Peyer's patch (tissue), 4 donors: Measurements from ENCODE around the gene ATG7. TPM values are rescaled to one million over a fixed set of nuclear protein-coding genes. Genes with fewer than 3 reads are reported as not detected.

Experiments
- DNase-seq, 3 donors: peaks; one replicate each; pipeline ENCODE4 v3.0.0-alpha.2; 2017 to 2019
- H3K27ac ChIP-seq, 4 donors: fragments of 200-600 bp; sonication (generic); one replicate each; pipeline ENCODE4 v1.5.1; 2016 to 2019
- H3K27me3 ChIP-seq, 2 donors: fragments of 200-600 bp; sonication (generic); one replicate each; pipeline ENCODE4 v1.5.1; 2019
- H3K36me3 ChIP-seq, 3 donors: fragments of 200-600 bp; sonication (generic); one replicate each; pipeline ENCODE4 v1.5.1; 2016 to 2019
- H3K4me1 ChIP-seq, 4 donors: fragments of 200-600 bp; sonication (generic); one replicate each; pipeline ENCODE4 v1.5.1; 2016 to 2019
- H3K4me3 ChIP-seq, 4 donors: fragments of 200-600 bp; sonication (generic); 1 replicate in 3 of 4; 2 replicates in 1 of 4; pipeline ENCODE4 v1.5.1; 2016 to 2019; ENCODE audit warnings: mild to moderate bottlenecking in 1 of 4
- H3K9me3 ChIP-seq, 4 donors: fragments of 200-600 bp; sonication (generic); one replicate each; pipeline ENCODE4 v1.5.1; 2016 to 2019; ENCODE audit warnings: mild to moderate bottlenecking in 1 of 4
- CTCF ChIP-seq, 6 experiments: fragments of 450-650 bp in 4 of 6; fragments of 200-600 bp in 2 of 6; sonication (generic) in 1 of 6; IDR thresholded peaks; one replicate each; pipeline ENCODE4 v1.5.1; 2017 to 2019; ENCODE audit warnings: antibody characterized with exemption in 6 of 6, mild to moderate bottlenecking in 3 of 6, moderate library complexity in 1 of 6
- POLR2A ChIP-seq, 2 donors: fragments of 450-650 bp; IDR thresholded peaks; one replicate each; pipeline ENCODE4 v1.5.1; 2017; ENCODE audit warnings: antibody characterized with exemption in 2 of 2, mild to moderate bottlenecking in 2 of 2, moderate library complexity in 2 of 2
- total RNA-seq, 4 donors: library from RNA; depleted of rRNA; stranded (reverse); fragments of >200 nt; gene quantifications; one replicate each; pipeline ENCODE4 v1.1.0, GENCODE V29; 2016

Gene ATG7
- total RNA-seq, 4 donors from 2014 or later, result 45.2 to 126 (median 70.8) TPM

GRCh38 chr3:11600501-11601282 lies 328.5 kb downstream of the ATG7 start:
- no peak overlapping the region for H3K4me3 ChIP-seq
- H3K4me1 ChIP-seq, result peaks cover 0 to 12% (median 0%) of the 10 kb centered on the region in 4 donors
- no peaks in the 10 kb centered on the region for H3K27me3 ChIP-seq
- H3K36me3 ChIP-seq, result peaks cover 0 to 13% (median 0%) of the 10 kb centered on the region in 3 donors
- peak overlapping the region; percentile 50 to 88 (median 66) for H3K27ac ChIP-seq
- no peak for TF ChIP-seq POLR2A (IDR thresholded peaks at IDR 0.05)
- TF ChIP-seq CTCF (IDR thresholded peaks at IDR 0.05), result no peak
- H3K9me3 ChIP-seq, result no peaks in the 10 kb centered on the region
- peak in 1 of 3 donors; percentile 72 for DNase-seq

GRCh38 chr3:11601446-11602238 lies 329.4 kb downstream of the ATG7 start:
- no peak for TF ChIP-seq CTCF (IDR thresholded peaks at IDR 0.05)
- no peak for TF ChIP-seq POLR2A (IDR thresholded peaks at IDR 0.05)
- Histone ChIP-seq H3K27me3 (no peaks in the 10 kb centered on the region), H3K4me1 (peaks cover 0 to 12% (median 0%) of the 10 kb centered on the region in 4 donors), H3K36me3 (peaks cover 0 to 13% (median 0%) of the 10 kb centered on the region in 3 donors), H3K9me3 (no peaks in the 10 kb centered on the region), H3K27ac (peak overlapping the region; percentile 52 to 88 (median 66)), H3K4me3 (peak overlapping the region in 1 of 4 donors; percentile 1)
- DNase-seq, result peak in 2 of 3 donors; percentile 74 to 81

- H3K9me3 ChIP-seq, result no peaks in the 10 kb centered on the region
- no peak overlapping the region for H3K4me3 ChIP-seq
- H3K36me3 ChIP-seq, result peaks cover 0 to 13% (median 0%) of the 10 kb centered on the region in 3 donors
- peaks cover 0 to 16% (median 0%) of the 10 kb centered on the region in 4 donors for H3K4me1 ChIP-seq
- peak overlapping the region; percentile 52 to 88 (median 66) for H3K27ac ChIP-seq
- no peak for TF ChIP-seq CTCF (IDR thresholded peaks at IDR 0.05)
- TF ChIP-seq POLR2A (IDR thresholded peaks at IDR 0.05), result no peak
- DNase-seq, result no peak
- no peaks in the 10 kb centered on the region for H3K27me3 ChIP-seq
Measured at GRCh38 chr3:11602239-11602840, 330.1 kb downstream of the ATG7 start.

GRCh38 chr3:11602886-11603527 lies 330.8 kb downstream of the ATG7 start:
- TF ChIP-seq POLR2A (IDR thresholded peaks at IDR 0.05) (no peak), CTCF (IDR thresholded peaks at IDR 0.05) (no peak)
- Histone ChIP-seq H3K36me3 (peaks cover 0 to 13% (median 0%) of the 10 kb centered on the region in 3 donors), H3K4me1 (peaks cover 0 to 18% (median 0%) of the 10 kb centered on the region in 4 donors), H3K27me3 (no peaks in the 10 kb centered on the region), H3K9me3 (no peaks in the 10 kb centered on the region), H3K4me3 (no peak overlapping the region), H3K27ac (peak overlapping the region; percentile 55 to 88 (median 66))
- DNase-seq, result no peak

- peak in 1 of 3 donors; percentile 63 for DNase-seq
- H3K4me1 ChIP-seq, result peaks cover 0 to 18% (median 0%) of the 10 kb centered on the region in 4 donors
Measured at GRCh38 chr3:11603628-11604027, 331.4 kb downstream of the ATG7 start.

More at GRCh38 chr3:11603628-11604027, 331.4 kb downstream of the ATG7 start:
- Histone ChIP-seq H3K4me3 (no peak overlapping the region), H3K9me3 (no peaks in the 10 kb centered on the region), H3K27me3 (no peaks in the 10 kb centered on the region), H3K27ac (peak overlapping the region; percentile 55 to 88 (median 62)), H3K36me3 (peaks cover 0 to 13% (median 0%) of the 10 kb centered on the region in 3 donors)
- TF ChIP-seq CTCF (IDR thresholded peaks at IDR 0.05) (no peak), POLR2A (IDR thresholded peaks at IDR 0.05) (no peak)
